GM18867 (cell line): ENCODE data around the gene ARHGAP24.
A peak's percentile ranks its signal among the peaks of the same experiment; 100 is the strongest.

Experiments used
- ATAC-seq: cut with Tn5 transposase; IDR thresholded peaks from one replicate; pipeline ENCODE4 v1.9.1; 2021; ENCODE audit warnings: mild to moderate bottlenecking, moderate library complexity; ENCODE audit not compliant: unreplicated experiment

The ARHGAP24 gene

DNA sequence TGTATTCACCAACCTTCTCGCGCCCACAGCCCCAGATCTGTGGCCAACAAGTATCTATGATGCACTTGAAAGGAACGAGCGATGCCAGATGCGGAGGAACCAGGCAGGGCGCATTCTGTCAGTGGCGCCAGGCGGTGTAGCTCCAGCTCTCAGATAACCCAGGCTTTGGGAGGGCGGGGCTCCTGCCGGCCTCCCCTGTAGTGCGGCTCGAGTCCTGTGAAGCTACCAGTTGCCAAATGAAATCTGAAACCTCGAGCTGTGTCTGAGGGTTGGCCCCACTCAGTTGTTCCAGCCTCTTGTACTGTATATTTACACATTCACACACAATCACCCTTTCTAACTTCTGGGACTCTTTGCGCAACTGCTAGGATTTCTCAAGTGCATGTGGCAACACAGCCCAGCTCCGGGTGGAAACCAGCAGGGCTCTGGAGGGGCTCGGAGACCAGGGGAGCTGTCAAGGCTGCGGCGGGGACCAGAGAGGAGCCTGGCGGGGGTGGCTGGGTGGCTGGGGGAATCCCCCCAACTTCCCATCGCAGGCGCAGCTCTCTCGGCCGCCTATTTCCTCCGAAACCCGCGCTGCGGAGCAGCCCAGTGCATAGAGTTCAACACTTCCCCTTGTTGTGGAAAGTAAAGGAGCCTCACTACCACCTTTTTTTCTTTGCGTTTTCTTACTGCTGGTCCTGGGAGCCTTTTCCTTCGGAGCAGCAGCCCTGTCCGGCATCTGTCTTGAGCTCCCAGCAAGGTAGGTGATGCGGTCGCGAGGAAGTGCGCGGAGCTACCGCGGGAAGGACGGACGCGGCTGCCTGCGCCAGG lies at the start of gene ARHGAP24:
Gene ARHGAP24 (plus strand): TSS at position 333 of the 813 bp plus-strand sequence.
- ATAC-seq, result peak; percentile 90

GRCh38 chr4:85426366-85426765 lies 48.6 kb upstream of the ARHGAP24 start:
- no peak for ATAC-seq

GRCh38 chr4:85427123-85427522 lies 47.8 kb upstream of the ARHGAP24 start:
- no peak for ATAC-seq

DNA sequence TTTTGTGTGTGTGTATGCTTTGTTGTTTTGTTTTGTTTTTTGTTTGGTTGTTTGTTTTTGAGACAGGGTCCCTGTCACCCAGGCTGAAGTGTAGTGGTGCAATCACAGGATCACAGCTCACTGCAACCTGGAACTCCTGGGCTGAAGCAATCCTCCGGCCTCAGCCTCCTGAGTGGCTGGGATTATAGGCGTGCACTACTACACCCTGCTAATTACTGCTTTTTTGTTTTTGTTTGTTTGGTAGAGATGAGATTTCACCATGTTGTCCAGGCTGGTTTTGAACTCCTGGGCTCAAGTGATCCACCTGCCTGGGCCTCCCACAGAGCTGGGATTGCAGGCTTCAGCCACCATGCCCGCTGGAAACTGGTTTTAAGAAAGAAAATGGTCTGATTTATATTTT lies 44.7 kb upstream of the ARHGAP24 start:
- no peak for ATAC-seq

- ATAC-seq, result no peak
Observed at GRCh38 chr4:85430697-85431096, 44.3 kb upstream of the ARHGAP24 start.

DNA sequence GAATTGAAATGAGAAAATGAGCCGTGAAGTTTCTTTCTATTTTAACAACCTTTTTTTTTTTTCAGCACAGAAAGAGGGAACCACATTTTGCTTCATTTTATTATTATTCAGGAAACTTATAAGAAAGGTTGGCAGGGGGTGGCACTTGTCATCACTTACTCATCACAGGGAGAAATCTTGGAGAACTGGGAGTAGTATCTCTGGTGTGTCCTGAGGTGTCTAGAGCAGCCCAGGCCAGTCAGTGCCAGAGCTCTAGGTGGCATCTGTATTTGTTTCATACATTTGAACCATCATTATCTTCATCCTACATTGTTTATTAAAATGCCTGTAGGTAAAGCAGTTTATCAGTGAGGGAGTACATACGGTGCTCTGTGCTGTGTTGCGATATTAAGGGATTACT lies 43.8 kb upstream of the ARHGAP24 start:
- ATAC-seq, result no peak

- no peak for ATAC-seq
Observed at GRCh38 chr4:85431881-85432485, 43.0 kb upstream of the ARHGAP24 start.

DNA sequence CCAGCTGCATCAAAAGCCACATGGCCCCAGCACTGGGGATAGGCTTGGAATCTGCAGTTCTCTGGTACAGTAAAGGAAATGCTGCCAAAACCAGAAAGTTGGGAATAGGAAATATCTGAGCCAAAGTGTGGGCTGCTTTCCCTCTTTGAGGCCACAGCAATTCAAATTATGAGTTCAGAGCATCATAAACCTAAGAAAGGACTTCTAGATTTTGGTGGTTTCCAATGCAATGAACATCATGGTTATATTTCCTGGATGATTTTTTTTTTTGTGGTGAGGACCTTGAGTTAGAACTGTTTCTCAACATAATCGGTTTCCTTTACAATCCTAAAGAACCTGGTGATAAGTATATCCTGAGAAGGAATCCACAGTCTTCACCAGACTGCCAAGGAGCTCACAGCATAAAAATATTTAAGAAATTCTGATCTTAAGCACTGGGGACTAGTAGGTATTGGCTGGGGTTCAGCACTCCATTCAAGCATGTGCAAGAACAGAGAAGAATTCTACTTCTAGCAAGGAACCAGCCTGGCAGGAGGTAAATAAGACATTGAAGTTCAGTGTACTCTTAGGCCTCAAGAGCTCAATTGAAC lies 29.8 kb upstream of the ARHGAP24 start:
- ATAC-seq, result no peak

DNA sequence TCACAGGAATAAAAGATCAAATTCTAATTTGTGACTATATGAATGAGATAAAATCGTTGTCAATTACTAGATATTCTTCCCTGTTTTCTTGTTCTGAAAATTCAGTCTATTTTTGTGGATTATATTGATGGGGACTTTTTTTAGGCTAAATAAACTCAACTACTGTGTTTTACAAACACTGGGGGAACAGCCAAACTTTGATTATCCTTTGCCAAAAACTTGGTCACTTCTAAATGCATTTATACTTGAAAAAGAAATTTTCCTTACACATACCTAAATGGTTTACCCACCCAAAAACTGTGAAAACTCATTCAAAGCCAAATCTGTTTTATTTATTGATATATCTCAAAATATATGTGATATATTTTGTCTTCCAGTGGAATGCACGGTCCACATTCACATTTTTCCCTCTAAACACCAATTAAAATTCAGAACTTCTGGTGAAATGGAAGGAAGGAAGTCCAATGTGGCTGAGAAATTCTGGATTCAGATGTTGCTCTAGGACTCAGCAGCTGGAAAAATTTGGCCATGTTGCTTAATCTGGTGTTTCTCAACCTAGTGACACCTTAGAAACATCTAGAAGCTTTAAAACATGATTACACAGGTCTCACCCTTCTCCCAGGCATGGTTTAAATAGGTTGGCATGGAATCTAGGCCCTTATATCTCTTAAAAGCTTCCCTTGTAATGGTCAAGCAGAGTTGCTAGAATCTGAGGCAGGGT lies 28.6 kb upstream of the ARHGAP24 start:
- no peak for ATAC-seq

DNA sequence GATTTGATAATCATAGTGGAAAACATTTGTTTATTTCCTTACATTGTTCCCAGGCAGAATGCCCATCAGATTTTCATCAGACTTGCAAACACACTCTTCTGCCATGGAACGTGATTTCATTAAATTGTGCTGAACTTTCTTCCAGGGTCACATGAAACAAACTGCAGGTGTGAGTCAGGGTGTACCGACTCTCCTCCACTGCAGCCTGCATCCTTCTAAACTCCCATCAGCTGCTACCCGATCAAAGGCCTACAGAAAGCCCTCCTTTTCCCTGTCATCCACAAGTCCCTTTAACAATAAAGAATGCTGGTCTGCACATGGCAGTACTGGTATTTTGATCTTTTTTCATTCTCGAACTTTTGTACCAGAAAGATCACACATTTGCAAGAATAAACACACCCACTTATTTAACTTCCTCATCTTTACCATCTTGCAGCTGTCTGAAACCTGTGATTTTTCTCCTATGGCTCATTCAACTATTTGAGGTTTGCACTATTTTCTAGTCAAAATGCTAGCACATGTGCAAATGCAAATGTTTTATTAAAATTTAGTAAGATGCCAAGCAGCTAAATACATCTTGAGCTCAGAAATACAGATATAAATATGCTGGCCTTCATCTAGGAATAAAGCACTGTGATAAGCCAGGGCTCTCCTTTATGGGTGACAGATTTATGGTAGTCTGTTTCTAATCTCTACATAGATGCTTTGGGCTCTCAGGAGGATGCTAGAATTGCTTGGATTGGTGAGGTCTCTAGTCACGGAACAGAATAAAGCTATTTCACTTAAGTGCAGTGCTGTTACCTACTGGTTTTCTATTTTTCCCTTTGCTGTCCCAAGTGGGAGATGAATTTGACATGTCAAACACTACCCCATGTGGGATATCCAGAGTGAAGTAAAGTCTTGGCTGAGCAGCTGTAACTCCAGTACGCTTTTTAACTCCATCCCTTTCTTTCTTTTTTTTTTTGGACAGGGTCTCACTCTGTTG lies 25.8 kb upstream of the ARHGAP24 start:
- ATAC-seq, result peak; percentile 84

GRCh38 chr4:85452058-85452731 lies 22.8 kb upstream of the ARHGAP24 start:
- no peak for ATAC-seq

DNA sequence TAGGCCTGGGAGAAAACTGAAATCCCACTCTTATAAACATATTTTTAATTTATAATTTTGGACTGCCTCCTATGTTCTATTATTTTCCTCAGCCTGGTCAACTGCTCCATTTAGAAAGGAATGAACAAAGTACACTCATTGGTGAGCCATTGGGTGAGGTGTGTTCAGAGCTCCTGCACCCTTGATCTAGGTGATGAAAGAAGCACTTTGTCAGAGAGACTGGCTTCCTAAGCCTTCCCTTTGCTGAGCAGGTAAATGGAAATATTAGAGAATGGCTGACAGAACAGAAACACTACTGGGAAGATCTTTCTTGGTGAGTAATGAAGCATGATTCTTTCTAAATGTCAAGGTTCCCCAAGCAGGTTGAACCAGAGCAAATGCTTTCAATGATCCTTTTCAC lies 19.0 kb upstream of the ARHGAP24 start:
- ATAC-seq, result no peak

- ATAC-seq, result no peak
Observed at GRCh38 chr4:85457752-85458467, 17.0 kb upstream of the ARHGAP24 start.

GRCh38 chr4:85459736-85460135 lies 15.2 kb upstream of the ARHGAP24 start:
- no peak for ATAC-seq

GRCh38 chr4:85474356-85474755 lies 594 bp upstream of the ARHGAP24 start:
- ATAC-seq, result no peak

GRCh38 chr4:85475631-85476233 lies 782 bp downstream of the ARHGAP24 start:
- ATAC-seq, result no peak

DNA sequence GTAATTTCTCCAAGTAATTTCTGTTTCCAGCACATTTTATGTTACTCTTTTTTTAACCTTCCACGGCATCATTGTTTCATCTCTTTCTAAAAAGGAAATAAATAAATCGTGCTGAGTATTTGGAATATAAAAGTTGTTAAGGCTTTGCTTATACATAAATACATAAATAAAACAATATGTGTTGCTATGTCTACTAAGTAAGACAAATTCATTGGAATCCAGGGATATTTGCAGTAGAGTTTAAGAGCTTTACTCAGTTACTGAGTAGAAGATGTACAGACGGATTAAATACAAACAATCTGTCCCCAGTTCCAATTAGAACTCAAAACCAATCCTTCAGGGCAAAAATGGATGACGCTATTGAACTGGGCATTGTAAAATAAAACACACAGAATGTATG lies 1.4 kb downstream of the ARHGAP24 start:
- no peak for ATAC-seq

DNA sequence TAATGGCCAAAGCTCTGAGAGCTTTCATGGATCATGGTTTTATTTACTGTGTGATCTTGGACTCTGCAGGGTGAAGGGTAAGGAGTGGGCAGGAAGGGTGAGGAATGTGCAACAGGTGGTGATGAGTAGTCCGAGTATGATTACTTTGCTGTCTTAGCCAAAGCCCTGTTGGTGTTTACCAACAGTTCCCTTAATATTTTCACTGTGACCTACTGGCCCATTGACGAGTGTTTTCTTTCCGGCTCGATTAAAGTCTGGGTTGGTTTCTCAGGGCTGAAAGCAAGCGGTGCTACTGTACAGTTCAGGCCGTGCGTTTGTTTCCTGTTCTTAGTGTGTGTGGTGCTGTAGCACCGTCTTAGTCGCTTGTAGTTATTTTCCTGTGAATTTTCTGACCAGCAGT lies 2.6 kb downstream of the ARHGAP24 start:
- ATAC-seq, result peak; percentile 20

DNA sequence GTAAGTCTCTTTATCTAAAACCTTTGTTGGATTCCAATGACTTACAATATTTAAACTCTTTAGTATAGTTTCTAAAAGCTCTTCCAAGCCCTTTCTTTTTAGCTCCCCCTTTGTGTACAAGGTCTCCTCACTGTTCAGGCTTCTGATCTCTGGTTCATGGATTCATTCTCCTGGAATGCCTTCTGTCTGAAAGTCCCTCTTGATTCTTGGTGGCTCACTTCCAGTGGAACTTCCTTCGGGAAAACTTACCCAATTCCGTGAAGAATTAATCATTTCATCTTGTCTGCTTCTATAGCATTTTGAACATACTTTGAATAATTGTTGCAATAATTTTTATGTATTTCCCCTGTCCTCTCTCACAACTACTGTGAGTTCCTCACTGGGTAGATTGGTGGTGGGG lies 3.6 kb downstream of the ARHGAP24 start:
- ATAC-seq, result no peak
